Transverse colon (tissue), 4 donors: Measurements from ENCODE around the gene RBM23. TPM values are rescaled to one million over a fixed set of nuclear protein-coding genes. Genes with fewer than 3 reads are reported as not detected.

Experiments used
- DNase-seq: peaks from one replicate; pipeline ENCODE4 v3.0.0-alpha.2; 2019
- H3K27ac ChIP-seq, 4 donors: fragments of 200-600 bp; sonication (generic); 2 replicates each; pipeline ENCODE4 v1.5.1; 2016 to 2018; ENCODE audit warnings: inconsistent platforms in 4 of 4
- H3K27me3 ChIP-seq: fragments of 200-600 bp; sonication (generic); 2 replicates; pipeline ENCODE4 v1.5.1; 2017; ENCODE audit warnings: inconsistent platforms
- H3K36me3 ChIP-seq, 4 donors: fragments of 200-600 bp; sonication (generic); 2 replicates each; pipeline ENCODE4 v1.5.1; 2017 to 2019; ENCODE audit warnings: inconsistent platforms in 4 of 4
- H3K4me1 ChIP-seq, 4 donors: fragments of 200-600 bp; sonication (generic); 2 replicates each; pipeline ENCODE4 v1.5.1; 2017 to 2020; ENCODE audit warnings: inconsistent platforms in 4 of 4
- H3K4me3 ChIP-seq, 4 donors: fragments of 200-600 bp; sonication (generic); 1 replicate in 1 of 4; 2 replicates in 3 of 4; pipeline versions ENCODE4 v1.5.1 to v1.6.1; 2017 to 2019; ENCODE audit warnings: inconsistent platforms in 4 of 4
- H3K9me3 ChIP-seq, 2 donors: fragments of 200-600 bp; sonication (generic); 2 replicates each; pipeline ENCODE4 v1.5.1; 2017 to 2019; ENCODE audit warnings: inconsistent platforms in 2 of 2
- EP300 ChIP-seq: sonication (generic); formaldehyde crosslinking; IDR thresholded peaks from one replicate; pipeline ENCODE4 v1.6.1; 2017; ENCODE audit warnings: antibody characterized with exemption, low read depth
- POLR2A ChIP-seq: fragments of 450-650 bp; IDR thresholded peaks from one replicate; pipeline ENCODE4 v1.6.1; 2016; ENCODE audit warnings: antibody characterized with exemption, mild to moderate bottlenecking, moderate library complexity
- POLR2AphosphoS5 ChIP-seq, 3 donors: sonication (generic); formaldehyde crosslinking; IDR thresholded peaks; one replicate each; pipeline ENCODE4 v1.6.1; 2016; ENCODE audit warnings: antibody characterized with exemption in 3 of 3
- WGBS, 2 donors: methylation state at CpG; one replicate each; pipeline ENCODE4 v1.1.5; 2018; ENCODE audit warnings: low coverage in 1 of 2; 5-methylcytosine and 5-hydroxymethylcytosine counted together
- in situ Hi-C, 4 donors: fragments of 200-750 bp; cut with MboI; loops; one replicate each; pipeline versions ENCODE4 v1.15.0 to v1.15.1; 2017; ENCODE audit warnings: low sequenced_read_pairs in 3 of 4, low pct_ligation_motif_present in 1 of 4, low pct_unique_long_range_greater_than_20kb in 1 of 4
- intact Hi-C: fragments of 100-400 bp; cut with DNase I; formaldehyde crosslinking; loops from one replicate; pipeline ENCODE4 v1.15.1; 2023; ENCODE audit warnings: low total_unique reads
- total RNA-seq, 4 donors: library from RNA; depleted of rRNA; stranded (reverse); fragments of >200 nt; gene quantifications; one replicate each; pipeline ENCODE4 v1.1.0, GENCODE V29; 2016
- TF ChIP-seq, protein P1 (sequence below), 5 experiments: fragments of 200-600 bp in 3 of 5; fragments of 450-650 bp in 2 of 5; sonication (generic) in 3 of 5; IDR thresholded peaks; 1 replicate in 2 of 5; 2 replicates in 3 of 5; pipeline ENCODE4 v1.5.1; 2016 to 2017; ENCODE audit warnings: antibody characterized with exemption in 5 of 5, inconsistent platforms in 3 of 5, mild to moderate bottlenecking in 2 of 5, moderate library complexity in 1 of 5

Gene RBM23
- total RNA-seq, 4 donors from 2014 or later: 96.4 to 186 (median 114) TPM

GRCh38 chr14:22896356-22896755 lies 22.6 kb downstream of the RBM23 start:
- H3K4me1 ChIP-seq: peaks cover 0 to 17% (median 3%) of the 10 kb centered on the region in 4 donors
- TF ChIP-seq EP300 (no peak), POLR2A (no peak), POLR2AphosphoS5 (IDR thresholded peaks at IDR 0.05) (no peak)
- TF ChIP-seq, protein P1, sequence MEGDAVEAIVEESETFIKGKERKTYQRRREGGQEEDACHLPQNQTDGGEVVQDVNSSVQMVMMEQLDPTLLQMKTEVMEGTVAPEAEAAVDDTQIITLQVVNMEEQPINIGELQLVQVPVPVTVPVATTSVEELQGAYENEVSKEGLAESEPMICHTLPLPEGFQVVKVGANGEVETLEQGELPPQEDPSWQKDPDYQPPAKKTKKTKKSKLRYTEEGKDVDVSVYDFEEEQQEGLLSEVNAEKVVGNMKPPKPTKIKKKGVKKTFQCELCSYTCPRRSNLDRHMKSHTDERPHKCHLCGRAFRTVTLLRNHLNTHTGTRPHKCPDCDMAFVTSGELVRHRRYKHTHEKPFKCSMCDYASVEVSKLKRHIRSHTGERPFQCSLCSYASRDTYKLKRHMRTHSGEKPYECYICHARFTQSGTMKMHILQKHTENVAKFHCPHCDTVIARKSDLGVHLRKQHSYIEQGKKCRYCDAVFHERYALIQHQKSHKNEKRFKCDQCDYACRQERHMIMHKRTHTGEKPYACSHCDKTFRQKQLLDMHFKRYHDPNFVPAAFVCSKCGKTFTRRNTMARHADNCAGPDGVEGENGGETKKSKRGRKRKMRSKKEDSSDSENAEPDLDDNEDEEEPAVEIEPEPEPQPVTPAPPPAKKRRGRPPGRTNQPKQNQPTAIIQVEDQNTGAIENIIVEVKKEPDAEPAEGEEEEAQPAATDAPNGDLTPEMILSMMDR (IDR thresholded peaks at IDR 0.05): no peak
- intact Hi-C loops: no loop called here
- no peaks in the 10 kb centered on the region for H3K27me3 ChIP-seq
- no peak overlapping the region for H3K4me3 ChIP-seq
- H3K27ac ChIP-seq: no peak overlapping the region
- 79 to 83% methylated on average over 1 to 5 of the region's 5 CpGs for WGBS, 2 donors
- in situ Hi-C loops: no loop called here
- peaks cover 0 to 9% (median 3%) of the 10 kb centered on the region in 4 donors for H3K36me3 ChIP-seq
- no peaks in the 10 kb centered on the region for H3K9me3 ChIP-seq
- DNase-seq: no peak

- no peaks in the 10 kb centered on the region for H3K27me3 ChIP-seq
- in situ Hi-C loops: no loop called here
- intact Hi-C loops: no loop called here
- no peaks in the 10 kb centered on the region for H3K36me3 ChIP-seq
- no peaks in the 10 kb centered on the region for H3K9me3 ChIP-seq
- H3K4me1 ChIP-seq: peaks cover 0 to 13% (median 3%) of the 10 kb centered on the region in 4 donors
- no peak for DNase-seq
- no peak overlapping the region for H3K27ac ChIP-seq
- no peak overlapping the region for H3K4me3 ChIP-seq
- TF ChIP-seq POLR2A (no peak), POLR2AphosphoS5 (IDR thresholded peaks at IDR 0.05) (no peak), EP300 (no peak)
- TF ChIP-seq, protein P1 (IDR thresholded peaks at IDR 0.05): no peak
- WGBS, 2 donors: 84% methylated on average over 1 of the region's 1 CpG; no CpG with 5 or more reads in 1 of the 2 donors
Measured at GRCh38 chr14:22895402-22895801, 23.5 kb downstream of the RBM23 start.

DNA sequence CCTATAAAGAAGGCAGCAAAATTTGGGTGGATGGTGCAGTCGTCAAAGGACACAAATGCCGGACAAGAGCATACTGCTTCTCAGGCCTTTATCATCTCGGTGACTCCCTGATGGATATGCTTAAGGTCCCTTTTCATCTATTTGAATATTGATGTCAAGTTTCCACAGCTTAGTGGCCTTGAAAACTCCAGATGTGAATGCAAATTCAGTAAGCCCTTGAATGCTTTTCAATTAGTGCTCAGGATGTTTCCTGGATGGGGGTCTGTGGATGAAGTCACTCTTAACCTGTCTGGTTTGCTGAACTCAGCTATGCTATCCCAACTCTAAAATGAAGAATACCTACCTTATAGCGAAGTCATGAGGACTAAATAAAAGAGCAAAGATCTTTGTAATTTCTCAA lies 25.2 kb downstream of the RBM23 start:
- H3K4me3 ChIP-seq: no peak overlapping the region
- no peak for DNase-seq
- in situ Hi-C loops: no loop called here
- H3K27me3 ChIP-seq: no peaks in the 10 kb centered on the region
- H3K9me3 ChIP-seq: no peaks in the 10 kb centered on the region
- no peak overlapping the region for H3K27ac ChIP-seq
- TF ChIP-seq, protein P1 (IDR thresholded peaks at IDR 0.05): no peak
- TF ChIP-seq POLR2A (no peak), POLR2AphosphoS5 (IDR thresholded peaks at IDR 0.05) (no peak), EP300 (no peak)
- intact Hi-C loops: no loop called here
- peaks cover 0 to 5% (median 0%) of the 10 kb centered on the region in 4 donors for H3K4me1 ChIP-seq
- WGBS, 2 donors: 87 to 90% methylated on average over 3 to 4 of the region's 4 CpGs
- H3K36me3 ChIP-seq: no peaks in the 10 kb centered on the region

GRCh38 chr14:22892488-22892887 lies 26.5 kb downstream of the RBM23 start:
- Histone ChIP-seq H3K27ac (no peak overlapping the region), H3K4me3 (no peak overlapping the region), H3K4me1 (peaks cover 0 to 12% (median 0%) of the 10 kb centered on the region in 4 donors), H3K27me3 (no peaks in the 10 kb centered on the region), H3K36me3 (no peaks in the 10 kb centered on the region), H3K9me3 (no peaks in the 10 kb centered on the region)
- intact Hi-C loops (no loop called here), in situ Hi-C loops (no loop called here)
- DNase-seq: no peak
- TF ChIP-seq POLR2AphosphoS5 (IDR thresholded peaks at IDR 0.05) (no peak), EP300 (no peak), POLR2A (no peak)
- TF ChIP-seq, protein P1 (IDR thresholded peaks at IDR 0.05): no peak
- WGBS, 2 donors: 92% methylated on average over 7 of the region's 7 CpGs; no CpG with 5 or more reads in 1 of the 2 donors
